ENCODE data around the gene PEAR1. TPM values are rescaled to one million over a fixed set of nuclear protein-coding genes. Genes with fewer than 3 reads are reported as not detected.
"Not testable (repeated sequence)": the region's sequence is repeated elsewhere in the genome, so short reads cannot be mapped to it uniquely, and the experiment has no call there.

PEAR1 gene
- total and polyA plus RNA-seq, 2 of the 4 experiments (the other 2 are of a cell fraction): 2.0 to 44.4 TPM

DNA sequence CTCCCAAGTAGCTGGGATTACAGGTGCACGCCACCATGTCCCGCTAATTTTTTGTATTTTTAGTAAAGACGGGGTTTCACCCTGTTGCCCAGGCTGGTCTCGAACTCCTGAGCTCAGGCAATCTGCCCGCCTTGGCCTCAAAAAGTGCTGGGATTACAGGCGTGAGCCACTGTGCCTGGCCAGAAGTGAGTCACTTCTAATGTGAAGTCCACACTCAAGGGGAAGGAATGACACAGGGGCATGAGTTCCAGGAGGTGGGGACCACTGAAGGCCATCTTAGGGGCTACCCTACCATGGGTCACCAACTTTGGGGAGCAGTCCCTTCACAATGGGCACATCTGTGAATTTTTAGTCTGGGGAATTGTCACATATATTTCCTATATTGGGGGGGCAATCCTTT lies 33.2 kb downstream of the PEAR1 start:
- H3K4me3 ChIP-seq (ENCODE audit: insufficient read depth, low read depth, low read length); H3K27ac ChIP-seq (ENCODE audit: insufficient read depth, low read length); H2AK5ac ChIP-seq (ENCODE audit: low read depth, low read length); H4K8ac ChIP-seq (ENCODE audit: low read depth in 2 of 2, low read length in 2 of 2); dilution Hi-C loops (cut with HindIII; ENCODE audit: low sequenced_read_pairs, unreplicated experiment); H3K4me1 ChIP-seq (ENCODE audit: control insufficient read depth, insufficient read depth, low read length); BruUV-seq (replicated peaks); H3K9ac ChIP-seq (ENCODE audit: low read depth, low read length); ATAC-seq (ENCODE audit: low read depth); H3K79me1 ChIP-seq (ENCODE audit: low read depth in 1 of 2, low read length in 2 of 2); H2BK20ac ChIP-seq (ENCODE audit: low read depth, low read length); H3K9me1 ChIP-seq (ENCODE audit: insufficient read depth, low read length); H3K36me3 ChIP-seq (ENCODE audit: control insufficient read depth, insufficient read depth, low read length); H4K91ac ChIP-seq (ENCODE audit: insufficient read depth, low read depth, low read length); H3K14ac ChIP-seq (replicated peaks; ENCODE audit: low read depth, low read length); H3K18ac ChIP-seq (ENCODE audit: low read depth, low read length); H3K4ac ChIP-seq (ENCODE audit: low read depth, low read length); H4K5ac ChIP-seq (ENCODE audit: low read depth, low read length); H4K20me1 ChIP-seq (ENCODE audit: insufficient read depth, low read length); H3K4me2 ChIP-seq (ENCODE audit: low read depth, low read length); POLR2A ChIA-PET (ENCODE audit: unreplicated experiment); H3K9me3 ChIP-seq (ENCODE audit: control insufficient read depth, insufficient read depth, low read length); H2BK15ac ChIP-seq (ENCODE audit: low read depth, low read length); H2AFZ ChIP-seq (replicated peaks; ENCODE audit: low read length, poor library complexity); H2BK120ac ChIP-seq (ENCODE audit: low read depth, low read length); H3K56ac ChIP-seq (ENCODE audit: extremely low read depth, insufficient read depth, low read length); H2BK5ac ChIP-seq (ENCODE audit: low read depth, low read length, poor library complexity, severe bottlenecking): not testable (repeated sequence)
- peak; percentile 19 for DNase-seq
- intact Hi-C loops (cut with micrococcal nuclease): loop anchor here (1.0 to 10.0 kb wide), 2 partner anchors 202 to 237 kb away; partner anchors contain the start of genes ISG20L2 and METTL25B
- H2AK9ac ChIP-seq (replicated peaks; ENCODE audit: low read depth, low read length, poor library complexity): peak overlapping the region; percentile 37
- WGBS, 2 experiments (ENCODE audit: extremely low coverage in 2 of 2, insufficient read length in 1 of 2): 75% methylated on average over 3 of the region's 6 CpGs; no CpG with 5 or more reads in 1 of the 2 experiments
- in situ Hi-C loops (cut with MboI; ENCODE audit: low sequenced_read_pairs): loop anchor here (5.0 kb wide), 1 partner anchor 34 kb away; the partner anchor contains the start of gene PEAR1
- H3K23ac ChIP-seq (ENCODE audit: low read depth, low read length): 0 out of 2 replicates have a peak overlapping the region, but pooled peaks have one; percentile 23
- H3K27me3 ChIP-seq (ENCODE audit: control insufficient read depth, insufficient read depth, low read length): peaks cover 50% of the 10 kb centered on the region
- CTCF ChIA-PET: interaction anchor here (1.3 to 1.8 kb wide), 3 partner anchors 38 to 67 kb away, joined by 3 to 6 read pairs (median 4); partner anchors contain the start of gene NTRK1

Measured in IMR-90 (cell line).